Parathyroid adenoma (tissue), 2 donors: ENCODE results near the gene UQCRQ.

Experiments used
- H2AFZ ChIP-seq: fragments of 300-600 bp; sonication (generic); one replicate; pipeline ENCODE4 v1.7.0; 2017; ENCODE audit warnings: antibody characterized with exemption, mild to moderate bottlenecking
- H3K27ac ChIP-seq: fragments of 300-600 bp; sonication (generic); one replicate; pipeline ENCODE4 v1.7.0; 2017
- H3K27me3 ChIP-seq: fragments of 300-600 bp; sonication (generic); one replicate; pipeline ENCODE4 v1.7.0; 2017; ENCODE audit warnings: low read length; ENCODE audit not compliant: control insufficient read depth, insufficient read depth
- H3K36me3 ChIP-seq: fragments of 300-600 bp; sonication (generic); one replicate; pipeline ENCODE4 v1.7.0; 2017; ENCODE audit warnings: low read length; ENCODE audit not compliant: control insufficient read depth, insufficient read depth
- H3K4me1 ChIP-seq: fragments of 300-600 bp; sonication (generic); one replicate; pipeline ENCODE4 v1.7.0; 2017; ENCODE audit warnings: control low read depth
- H3K4me2 ChIP-seq: fragments of 300-600 bp; sonication (generic); one replicate; pipeline ENCODE4 v1.7.0; 2017; ENCODE audit warnings: low read length
- H3K4me3 ChIP-seq: fragments of 300-600 bp; sonication (generic); one replicate; pipeline ENCODE4 v1.7.0; 2017; ENCODE audit warnings: low read depth, low read length
- H3K79me2 ChIP-seq: fragments of 300-600 bp; sonication (generic); one replicate; pipeline ENCODE4 v1.7.0; 2017; ENCODE audit warnings: control low read depth
- H3K9ac ChIP-seq: fragments of 300-600 bp; sonication (generic); one replicate; pipeline ENCODE4 v1.7.0; 2017; ENCODE audit warnings: mild to moderate bottlenecking
- H3K9me3 ChIP-seq: fragments of 300-600 bp; sonication (generic); one replicate; pipeline ENCODE4 v1.7.0; 2017; ENCODE audit warnings: low read length; ENCODE audit not compliant: control insufficient read depth
- CTCF ChIP-seq: fragments of 300-600 bp; sonication (generic); IDR thresholded peaks from one replicate; pipeline ENCODE4 v1.7.0; 2017; ENCODE audit warnings: antibody characterized with exemption, mild to moderate bottlenecking
- donor health status: primary hyperparathyroidism.

The UQCRQ gene

GRCh38 chr5:132915681-132916080 is 49.2 kb downstream of the UQCRQ start:
- no peaks in the 10 kb centered on the region for H3K9me3 ChIP-seq
- H3K4me3 ChIP-seq: no peak overlapping the region
- H3K79me2 ChIP-seq: peaks cover 47% of the 10 kb centered on the region
- no peak overlapping the region for H3K9ac ChIP-seq
- no peak overlapping the region for H3K4me2 ChIP-seq
- no peaks in the 10 kb centered on the region for H3K36me3 ChIP-seq
- no peaks in the 10 kb centered on the region for H3K27me3 ChIP-seq
- no peak for TF ChIP-seq CTCF
- H3K4me1 ChIP-seq: no peaks in the 10 kb centered on the region
- no peak overlapping the region for H3K27ac ChIP-seq
- H2AFZ ChIP-seq: no peak overlapping the region

DNA sequence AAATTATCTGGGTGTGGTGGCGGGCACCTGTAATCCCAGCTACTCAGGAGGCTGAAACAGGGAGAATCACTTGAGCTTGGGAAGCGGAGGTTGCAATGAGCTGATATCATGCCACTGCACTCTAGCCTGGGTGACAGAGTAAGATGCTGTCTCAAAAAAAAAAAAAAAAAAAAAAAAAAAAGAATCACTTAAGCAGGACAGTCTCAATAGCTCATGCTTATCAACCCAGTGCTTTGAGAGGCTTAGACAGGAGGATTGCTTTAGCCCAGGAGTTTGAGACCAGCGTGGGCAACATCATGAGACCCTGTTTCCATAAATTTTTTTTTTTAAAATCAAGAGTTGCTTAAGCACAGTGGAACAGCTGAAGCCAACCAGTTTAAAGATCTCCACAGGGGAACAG is 49.6 kb downstream of the UQCRQ start:
- H2AFZ ChIP-seq: no peak overlapping the region
- H3K9ac ChIP-seq: no peak overlapping the region
- no peak for TF ChIP-seq CTCF
- H3K36me3 ChIP-seq: no peaks in the 10 kb centered on the region
- no peak overlapping the region for H3K4me3 ChIP-seq
- H3K27me3 ChIP-seq: no peaks in the 10 kb centered on the region
- no peak overlapping the region for H3K4me2 ChIP-seq
- peaks cover 45% of the 10 kb centered on the region for H3K79me2 ChIP-seq
- H3K9me3 ChIP-seq: no peaks in the 10 kb centered on the region
- H3K4me1 ChIP-seq: no peaks in the 10 kb centered on the region
- H3K27ac ChIP-seq: no peak overlapping the region
